Left lung (tissue), 10 donors: ENCODE data around the gene TWIST2. TPM values are rescaled to one million over a fixed set of nuclear protein-coding genes. Genes with fewer than 3 reads are reported as not detected.

ENCODE experiments used
- ATAC-seq: fragments of 200-7000 bp; cut with Tn5 transposase; one replicate; pipeline ENCODE4 v1.9.1; 2020; ENCODE audit warnings: moderate library complexity
- DNase-seq, 4 donors: peaks; one replicate each; pipeline ENCODE4 v3.0.0-alpha.2; 2013 to 2020
- H3K27ac ChIP-seq, 2 donors: fragments of 200-600 bp; sonication (generic) in 1 of 2; one replicate each; pipeline versions ENCODE4 v1.5.0 to v1.8.0; 2020 to 2021
- H3K27me3 ChIP-seq, 2 donors: fragments of 200-600 bp; sonication (generic) in 1 of 2; one replicate each; pipeline versions ENCODE4 v1.5.0 to v1.8.0; 2020 to 2021
- H3K36me3 ChIP-seq, 2 donors: fragments of 200-600 bp; sonication (generic) in 1 of 2; one replicate each; pipeline versions ENCODE4 v1.5.0 to v1.8.0; 2020 to 2021
- H3K4me1 ChIP-seq, 2 donors: fragments of 200-600 bp; one replicate each; pipeline ENCODE4 v1.8.0; 2021
- H3K4me3 ChIP-seq, 2 donors: fragments of 200-600 bp; sonication (generic) in 1 of 2; one replicate each; pipeline versions ENCODE4 v1.5.0 to v1.8.0; 2020 to 2021; ENCODE audit warnings: mild to moderate bottlenecking in 1 of 2
- H3K9me3 ChIP-seq, 2 donors: fragments of 200-600 bp; sonication (generic) in 1 of 2; one replicate each; pipeline versions ENCODE4 v1.5.0 to v1.8.0; 2020 to 2021
- intact Hi-C, 2 donors: fragments of 100-400 bp; cut with DNase I; formaldehyde crosslinking; loops; one replicate each; pipeline versions ENCODE4 v1.11.2 to v1.14.2; 2022
- polyA plus RNA-seq, 6 donors: library from polyadenylated mRNA; unstranded; fragments of 120-200 nt; gene quantifications; one replicate each; pipeline ENCODE4 v1.2.1, GENCODE V29; 2013; ENCODE audit not compliant: insufficient read length in 6 of 6
- total RNA-seq, 2 donors: library from RNA; stranded (reverse); fragmentation: NEBNext Ultra II Directional; extraction: Animal tissue kit (Norgen Biotek cat#: 25700); gene quantifications; one replicate each; pipeline ENCODE4 v1.2.1, GENCODE V29; 2021
- TF ChIP-seq, protein P1 (sequence below), 2 donors: fragments of 200-600 bp; sonication (generic) in 1 of 2; IDR thresholded peaks; one replicate each; pipeline versions ENCODE4 v1.5.0 to v1.8.0; 2021; ENCODE audit warnings: antibody characterized with exemption in 2 of 2
- donor health status: DM: no; HTN: yes; CAD: no.
- donor health status: DM: no; HTN: no; CAD: no.

The TWIST2 gene
- total and polyA plus RNA-seq, 8 donors = 4.0 to 12.8 (median 5.3) TPM

DNA sequence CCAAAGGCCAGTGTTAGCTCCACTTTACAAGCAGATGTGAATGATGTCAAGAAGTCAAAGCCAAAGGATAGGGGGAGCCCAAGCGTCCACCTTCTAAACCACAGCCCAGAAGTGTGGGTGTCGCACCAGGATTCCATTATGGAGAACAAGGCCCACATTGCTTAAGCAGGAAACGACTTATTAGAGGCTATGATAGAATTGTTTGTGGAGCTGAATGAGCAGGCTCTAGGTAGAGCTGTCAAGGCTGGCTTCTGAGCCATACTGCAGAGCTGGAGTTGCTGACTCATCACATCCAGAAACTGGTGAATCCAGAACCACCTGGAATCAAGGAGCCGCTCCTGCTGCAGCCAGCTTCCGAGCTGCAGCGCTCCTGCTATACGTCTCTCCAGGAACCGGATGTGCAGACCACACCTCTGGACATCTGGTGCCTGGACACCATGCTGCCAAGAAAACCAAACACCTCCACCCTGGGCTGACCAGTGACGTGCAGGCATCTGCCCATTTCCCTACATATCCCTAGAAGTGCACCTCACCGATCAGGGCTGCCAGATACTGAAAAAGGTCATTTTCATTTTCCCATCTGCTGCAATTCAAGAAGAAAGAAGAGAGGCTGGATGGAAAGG, 6.2 kb upstream of the TWIST2 start:
- Histone ChIP-seq H3K4me3 (no peak overlapping the region), H3K9me3 (no peaks in the 10 kb centered on the region), H3K4me1 (peaks cover 1 to 2% of the 10 kb centered on the region in 2 donors), H3K27me3 (peaks cover 15 to 59% of the 10 kb centered on the region in 2 donors), H3K27ac (no peak overlapping the region), H3K36me3 (no peaks in the 10 kb centered on the region)
- ATAC-seq = no peak
- TF ChIP-seq, protein P1, sequence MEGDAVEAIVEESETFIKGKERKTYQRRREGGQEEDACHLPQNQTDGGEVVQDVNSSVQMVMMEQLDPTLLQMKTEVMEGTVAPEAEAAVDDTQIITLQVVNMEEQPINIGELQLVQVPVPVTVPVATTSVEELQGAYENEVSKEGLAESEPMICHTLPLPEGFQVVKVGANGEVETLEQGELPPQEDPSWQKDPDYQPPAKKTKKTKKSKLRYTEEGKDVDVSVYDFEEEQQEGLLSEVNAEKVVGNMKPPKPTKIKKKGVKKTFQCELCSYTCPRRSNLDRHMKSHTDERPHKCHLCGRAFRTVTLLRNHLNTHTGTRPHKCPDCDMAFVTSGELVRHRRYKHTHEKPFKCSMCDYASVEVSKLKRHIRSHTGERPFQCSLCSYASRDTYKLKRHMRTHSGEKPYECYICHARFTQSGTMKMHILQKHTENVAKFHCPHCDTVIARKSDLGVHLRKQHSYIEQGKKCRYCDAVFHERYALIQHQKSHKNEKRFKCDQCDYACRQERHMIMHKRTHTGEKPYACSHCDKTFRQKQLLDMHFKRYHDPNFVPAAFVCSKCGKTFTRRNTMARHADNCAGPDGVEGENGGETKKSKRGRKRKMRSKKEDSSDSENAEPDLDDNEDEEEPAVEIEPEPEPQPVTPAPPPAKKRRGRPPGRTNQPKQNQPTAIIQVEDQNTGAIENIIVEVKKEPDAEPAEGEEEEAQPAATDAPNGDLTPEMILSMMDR (IDR thresholded peaks at IDR 0.05) = no peak
- intact Hi-C loops = no loop called here
- no peak for DNase-seq

DNA sequence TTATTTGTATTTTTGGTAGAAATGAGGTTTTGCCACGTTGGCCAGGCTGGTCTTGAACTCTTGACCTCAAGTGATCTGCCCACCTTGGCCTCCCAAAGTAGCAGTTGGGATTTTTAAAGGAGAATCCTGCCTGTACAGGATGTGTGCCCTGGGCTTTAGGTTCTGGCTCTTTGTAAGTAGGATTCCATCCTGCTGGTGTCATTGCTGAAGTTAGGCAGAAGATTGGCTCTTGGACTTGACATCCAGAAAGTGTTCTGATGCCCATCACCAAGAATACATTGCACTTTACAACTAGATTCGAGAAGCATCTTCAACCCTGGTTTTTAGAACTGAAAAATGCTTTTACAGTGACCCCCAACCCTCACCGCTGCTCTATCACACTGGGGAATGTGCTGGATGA, 4.4 kb upstream of the TWIST2 start:
- ATAC-seq (no peak), DNase-seq (no peak)
- no peaks in the 10 kb centered on the region for H3K9me3 ChIP-seq
- intact Hi-C loops = no loop called here
- no peak overlapping the region for H3K4me3 ChIP-seq
- peaks cover 7 to 18% of the 10 kb centered on the region in 2 donors for H3K4me1 ChIP-seq
- TF ChIP-seq, protein P1 (IDR thresholded peaks at IDR 0.05) = no peak
- H3K27ac ChIP-seq = no peak overlapping the region
- H3K36me3 ChIP-seq = no peaks in the 10 kb centered on the region
- H3K27me3 ChIP-seq = peaks cover 25 to 73% of the 10 kb centered on the region in 2 donors

DNA sequence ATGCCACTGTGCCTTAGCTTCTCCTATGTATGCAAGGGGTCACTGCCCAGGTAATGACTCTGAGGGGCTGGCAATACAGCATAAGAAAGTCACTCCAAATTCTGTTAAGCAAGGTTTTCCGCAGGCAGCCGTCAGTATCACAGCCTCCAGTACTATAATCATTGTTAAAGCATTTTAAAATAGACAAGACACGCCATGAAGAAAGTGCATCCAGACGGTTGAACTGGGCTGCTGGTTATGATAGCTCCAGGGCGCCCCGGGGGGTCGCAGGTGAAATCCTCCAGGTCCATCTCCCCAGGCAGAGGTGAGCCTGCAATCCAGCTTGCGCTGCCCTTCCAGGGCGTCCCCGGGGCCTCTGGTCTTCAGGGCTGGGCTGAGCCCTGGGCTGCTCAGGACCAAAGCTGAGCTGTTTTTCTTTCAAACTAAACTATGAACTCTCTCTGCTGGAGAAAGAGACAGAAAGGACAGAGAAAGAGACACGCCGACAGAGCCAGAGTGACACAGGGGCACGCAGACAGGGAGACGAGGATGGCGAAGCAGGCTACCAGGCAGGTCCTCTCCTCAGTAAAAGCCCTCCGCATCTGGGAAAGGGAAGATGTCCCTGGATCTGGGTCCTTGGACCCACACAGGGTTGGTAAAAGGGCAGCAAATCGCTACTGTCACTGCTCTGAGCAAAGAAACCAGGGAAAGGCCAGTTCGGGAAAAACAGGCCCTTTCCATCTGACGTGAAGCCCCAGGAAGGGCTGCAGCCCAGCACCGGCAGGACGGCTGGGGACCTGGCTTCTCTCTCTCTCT, 2.1 kb upstream of the TWIST2 start:
- H3K4me3 ChIP-seq = no peak overlapping the region
- TF ChIP-seq, protein P1 (IDR thresholded peaks at IDR 0.05) = no peak
- H3K36me3 ChIP-seq = no peaks in the 10 kb centered on the region
- intact Hi-C loops = no loop called here
- no peak overlapping the region for H3K27ac ChIP-seq
- H3K4me1 ChIP-seq = peaks cover 7 to 25% of the 10 kb centered on the region in 2 donors
- peaks cover 36 to 90% of the 10 kb centered on the region in 2 donors for H3K27me3 ChIP-seq
- DNase-seq = no peak
- ATAC-seq = no peak
- H3K9me3 ChIP-seq = no peaks in the 10 kb centered on the region

DNA sequence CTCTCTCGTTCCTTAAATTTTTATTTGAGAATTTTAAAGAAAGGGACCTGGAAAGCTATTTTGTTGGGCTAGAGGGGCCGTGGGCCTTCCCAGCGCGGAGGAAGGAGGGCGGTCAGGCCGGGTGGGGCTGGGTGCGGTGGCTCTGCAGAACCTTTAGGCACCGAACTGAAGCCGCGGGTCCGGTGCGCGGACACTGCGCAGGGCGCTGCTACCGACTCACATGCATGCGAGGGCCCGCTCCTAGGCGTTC, 1.6 kb upstream of the TWIST2 start:
- H3K36me3 ChIP-seq = no peaks in the 10 kb centered on the region
- H3K27ac ChIP-seq = no peak overlapping the region

More for the DNA sequence above, 1.6 kb upstream of the TWIST2 start:
- TF ChIP-seq, protein P1 (IDR thresholded peaks at IDR 0.05) = no peak
- DNase-seq (no peak), ATAC-seq (no peak)
- peaks cover 7 to 25% of the 10 kb centered on the region in 2 donors for H3K4me1 ChIP-seq
- H3K27me3 ChIP-seq = peaks cover 36 to 93% of the 10 kb centered on the region in 2 donors
- no peaks in the 10 kb centered on the region for H3K9me3 ChIP-seq
- H3K4me3 ChIP-seq = no peak overlapping the region
- intact Hi-C loops = no loop called here
